ENCODE data around the gene KDM8.
A peak's percentile ranks its signal among the peaks of the same experiment; 100 is the strongest.

The KDM8 gene

DNA sequence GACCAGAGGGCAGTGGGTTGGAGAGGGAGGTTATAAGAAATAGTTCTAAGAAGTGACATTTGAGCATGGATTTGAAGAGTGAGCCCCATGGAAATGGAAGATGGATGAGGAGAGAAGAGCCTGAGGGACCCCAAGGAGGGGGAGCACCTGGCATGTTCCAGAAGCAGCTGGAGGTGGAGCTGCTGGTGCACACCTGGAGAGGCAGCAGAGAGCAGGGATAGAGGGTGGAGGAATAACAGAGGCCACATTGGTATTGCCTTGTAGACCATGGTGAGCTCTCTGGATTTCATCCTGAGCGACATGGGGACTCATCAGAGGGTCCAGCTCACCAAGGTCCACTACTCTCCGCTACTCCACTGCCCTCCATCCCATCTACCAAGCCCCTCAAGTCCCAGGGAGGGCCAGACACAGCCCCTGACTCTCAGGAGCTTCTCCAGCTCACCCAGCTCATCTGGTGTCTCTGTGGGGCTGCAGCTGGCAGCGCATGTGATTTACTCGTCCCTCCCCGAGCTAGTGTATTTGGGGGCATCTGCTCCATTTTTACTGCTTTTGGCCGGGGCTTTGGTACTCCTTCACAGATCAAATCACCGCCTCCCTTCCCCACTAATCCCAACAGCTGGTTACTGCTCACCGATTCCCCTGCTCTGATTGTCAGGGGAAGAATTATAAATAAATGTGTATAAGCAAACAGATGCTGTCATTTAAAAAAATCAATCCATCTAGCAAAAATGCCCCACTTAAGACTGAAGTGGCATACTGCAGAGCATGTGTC lies 22.1 kb upstream of the KDM8 start:
- H3K9me3 Mint-ChIP-seq = no peaks in the 10 kb centered on the region
- no peak overlapping the region for H3K27ac Mint-ChIP-seq
- no peak for ATAC-seq
- peaks cover 12% of the 10 kb centered on the region for H3K4me1 Mint-ChIP-seq
- H3K27me3 Mint-ChIP-seq = no peaks in the 10 kb centered on the region
- no peak overlapping the region for H3K4me3 Mint-ChIP-seq
- H3K36me3 Mint-ChIP-seq = no peaks in the 10 kb centered on the region

DNA sequence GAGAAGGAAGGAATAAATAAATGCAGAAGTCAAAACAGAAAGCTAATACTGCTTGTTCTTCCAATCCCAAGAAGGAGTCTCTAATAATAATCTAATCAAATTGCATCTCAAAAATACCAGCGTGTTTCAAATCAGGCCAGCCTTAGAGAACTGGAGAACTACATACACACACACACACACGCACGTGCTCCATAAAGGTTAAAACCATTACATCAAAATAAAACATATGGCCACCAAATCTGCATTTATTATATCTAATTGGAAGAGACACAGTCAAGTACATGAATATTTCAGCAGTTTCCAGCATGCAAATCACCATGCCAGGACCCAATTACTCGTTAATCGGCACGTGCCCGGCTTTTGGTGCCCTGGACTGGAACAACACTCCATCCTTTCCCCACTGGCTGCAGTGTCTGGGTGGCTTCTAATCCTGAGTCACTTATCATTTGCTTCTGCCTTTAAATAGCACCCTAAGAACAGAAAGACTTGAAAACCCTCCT lies 20.4 kb upstream of the KDM8 start:
- Mint-ChIP-seq H3K36me3 (no peaks in the 10 kb centered on the region), H3K27me3 (no peaks in the 10 kb centered on the region), H3K4me3 (no peak overlapping the region), H3K27ac (no peak overlapping the region), H3K9me3 (no peaks in the 10 kb centered on the region), H3K4me1 (peaks cover 12% of the 10 kb centered on the region)
- ATAC-seq = no peak

DNA sequence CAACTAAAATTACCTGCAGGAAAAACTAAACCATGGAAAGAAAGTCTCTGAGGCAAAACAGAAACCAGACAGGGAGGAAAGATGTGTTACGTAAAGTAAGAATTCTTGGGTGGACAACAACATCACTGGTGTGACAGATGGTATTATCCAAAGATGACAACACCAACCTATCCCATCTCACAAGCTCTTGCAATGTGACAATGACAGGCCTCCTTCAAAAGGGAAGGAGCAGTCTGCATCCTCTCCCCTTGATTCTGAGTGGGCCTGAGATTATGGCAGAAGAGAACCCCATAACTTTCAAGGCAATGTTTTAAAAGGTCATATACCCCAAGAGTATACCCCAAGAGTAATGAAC lies 17.6 kb upstream of the KDM8 start:
- Mint-ChIP-seq H3K27ac (no peak overlapping the region), H3K36me3 (no peaks in the 10 kb centered on the region), H3K4me3 (no peak overlapping the region), H3K4me1 (no peaks in the 10 kb centered on the region), H3K27me3 (peaks cover 14% of the 10 kb centered on the region), H3K9me3 (no peaks in the 10 kb centered on the region)
- no peak for ATAC-seq

DNA sequence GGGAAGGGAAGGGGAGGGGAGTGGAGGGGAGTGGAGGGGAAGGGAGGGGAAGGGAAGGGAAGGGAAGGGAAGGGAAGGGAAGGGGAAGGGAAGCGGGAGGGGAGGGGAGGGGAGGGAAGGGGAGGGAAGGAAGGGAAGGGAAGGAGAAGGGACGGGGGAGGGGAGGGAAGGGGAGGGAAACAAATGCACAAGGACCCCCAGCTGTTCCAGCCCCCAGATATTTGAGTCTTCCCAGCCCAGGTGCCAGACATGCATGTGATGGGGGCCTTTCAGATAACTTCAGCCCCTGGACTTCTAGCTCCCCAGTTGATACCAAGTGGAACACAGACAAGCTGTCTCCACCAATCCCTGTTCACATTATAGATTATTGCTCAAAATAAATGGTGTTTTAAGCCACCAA lies 14.7 kb upstream of the KDM8 start:
- Mint-ChIP-seq H3K36me3 (no peaks in the 10 kb centered on the region), H3K4me1 (no peaks in the 10 kb centered on the region), H3K4me3 (no peak overlapping the region), H3K27me3 (peaks cover 14% of the 10 kb centered on the region), H3K9me3 (no peaks in the 10 kb centered on the region), H3K27ac (no peak overlapping the region)
- ATAC-seq = no peak

DNA sequence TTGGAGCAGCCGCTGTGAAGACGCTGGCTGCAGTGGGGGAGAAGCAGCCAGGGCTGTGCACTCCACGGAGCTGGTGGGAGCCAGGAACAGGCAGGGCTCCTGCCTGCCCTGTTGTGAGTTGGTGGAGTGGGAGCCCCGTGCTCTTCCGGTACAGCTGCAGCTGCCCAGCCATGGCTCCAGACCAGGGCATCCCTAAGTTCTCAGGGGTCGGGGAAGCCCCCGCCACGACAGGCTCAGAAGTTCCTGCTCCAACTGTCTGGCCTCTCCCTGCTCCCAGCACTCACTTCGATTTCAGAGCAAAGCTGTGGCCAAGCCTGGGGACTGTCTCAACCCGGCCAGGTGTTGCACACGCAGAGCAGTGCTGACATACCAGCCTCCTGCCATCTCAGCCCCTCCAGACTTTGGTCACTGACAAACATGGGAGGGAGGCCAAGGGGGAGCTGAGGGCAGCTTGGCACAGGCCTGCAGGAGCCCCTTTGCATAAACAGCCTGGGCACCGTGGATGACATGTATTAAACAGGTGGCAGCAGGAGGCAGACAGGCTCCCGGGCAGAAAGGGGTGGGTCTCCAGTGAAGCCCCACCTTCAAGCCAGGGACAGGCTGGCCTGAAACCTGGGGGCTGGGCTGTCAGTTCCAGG lies 13.9 kb upstream of the KDM8 start:
- Mint-ChIP-seq H3K27ac (no peak overlapping the region), H3K4me3 (no peak overlapping the region), H3K36me3 (peaks cover under 1% of the 10 kb centered on the region), H3K27me3 (peaks cover 14% of the 10 kb centered on the region), H3K9me3 (peaks cover 6% of the 10 kb centered on the region), H3K4me1 (no peaks in the 10 kb centered on the region)
- ATAC-seq = peak; percentile 20

DNA sequence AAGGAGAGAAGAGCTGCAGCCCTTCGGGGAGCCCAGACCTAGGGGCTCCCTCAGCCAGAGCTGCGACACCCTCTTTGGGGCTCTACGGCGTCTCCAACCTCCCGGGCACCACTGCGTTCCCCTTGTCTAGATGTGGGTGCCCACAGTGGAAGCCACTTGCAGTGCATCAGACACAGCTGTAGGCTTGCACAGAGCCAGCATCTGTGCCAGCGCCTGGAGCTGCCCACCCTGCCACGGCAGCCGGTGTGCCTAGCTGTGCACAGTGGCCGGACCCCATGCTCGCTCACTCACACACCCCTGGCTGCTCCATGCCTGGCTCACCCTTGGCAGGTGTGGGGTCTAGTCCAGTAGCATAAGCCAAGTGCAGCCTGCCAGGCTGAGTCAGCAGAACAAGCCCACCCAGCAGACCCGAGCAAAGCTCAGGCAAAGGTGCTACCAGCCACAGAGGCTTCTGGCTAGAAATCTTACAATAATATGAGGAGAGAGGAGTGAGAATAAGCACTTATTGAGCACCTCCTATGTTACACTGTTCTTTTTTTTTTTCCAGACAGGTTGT lies 12.9 kb upstream of the KDM8 start:
- peaks cover 8% of the 10 kb centered on the region for H3K9me3 Mint-ChIP-seq
- H3K4me3 Mint-ChIP-seq = no peak overlapping the region
- no peak for ATAC-seq
- H3K27ac Mint-ChIP-seq = no peak overlapping the region
- H3K4me1 Mint-ChIP-seq = no peaks in the 10 kb centered on the region
- H3K27me3 Mint-ChIP-seq = peaks cover 14% of the 10 kb centered on the region
- H3K36me3 Mint-ChIP-seq = peaks cover 9% of the 10 kb centered on the region

DNA sequence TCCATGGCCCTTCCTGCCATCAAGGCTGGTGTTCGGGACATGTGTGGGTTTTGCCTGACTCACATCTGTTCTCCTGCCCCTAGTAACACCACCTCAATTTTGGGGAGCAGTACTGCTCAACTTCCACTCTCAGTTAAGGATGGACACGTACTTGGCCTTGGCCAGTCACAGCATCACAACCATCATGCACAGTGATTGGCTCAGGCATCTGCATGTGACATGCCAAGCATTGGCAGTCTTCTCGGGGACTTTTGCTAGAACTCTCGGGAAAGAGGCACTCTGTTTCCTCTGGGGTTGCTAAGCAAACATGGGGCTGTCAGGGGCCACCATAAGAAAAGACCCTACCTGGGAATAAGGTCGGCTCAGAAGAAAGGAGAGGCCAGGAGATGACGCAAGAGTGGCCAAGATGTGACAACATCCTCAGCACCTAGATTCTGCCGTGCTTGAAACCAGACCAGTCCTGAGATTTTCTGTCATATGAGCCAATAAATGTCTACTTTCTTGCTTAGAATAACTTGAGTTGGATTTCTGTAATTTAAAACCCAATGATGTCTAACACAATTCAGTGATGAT lies 11.9 kb upstream of the KDM8 start:
- Mint-ChIP-seq H3K27ac (no peak overlapping the region), H3K36me3 (peaks cover 9% of the 10 kb centered on the region), H3K27me3 (peaks cover 14% of the 10 kb centered on the region), H3K4me1 (no peaks in the 10 kb centered on the region), H3K9me3 (peaks cover 8% of the 10 kb centered on the region), H3K4me3 (no peak overlapping the region)
- no peak for ATAC-seq

DNA sequence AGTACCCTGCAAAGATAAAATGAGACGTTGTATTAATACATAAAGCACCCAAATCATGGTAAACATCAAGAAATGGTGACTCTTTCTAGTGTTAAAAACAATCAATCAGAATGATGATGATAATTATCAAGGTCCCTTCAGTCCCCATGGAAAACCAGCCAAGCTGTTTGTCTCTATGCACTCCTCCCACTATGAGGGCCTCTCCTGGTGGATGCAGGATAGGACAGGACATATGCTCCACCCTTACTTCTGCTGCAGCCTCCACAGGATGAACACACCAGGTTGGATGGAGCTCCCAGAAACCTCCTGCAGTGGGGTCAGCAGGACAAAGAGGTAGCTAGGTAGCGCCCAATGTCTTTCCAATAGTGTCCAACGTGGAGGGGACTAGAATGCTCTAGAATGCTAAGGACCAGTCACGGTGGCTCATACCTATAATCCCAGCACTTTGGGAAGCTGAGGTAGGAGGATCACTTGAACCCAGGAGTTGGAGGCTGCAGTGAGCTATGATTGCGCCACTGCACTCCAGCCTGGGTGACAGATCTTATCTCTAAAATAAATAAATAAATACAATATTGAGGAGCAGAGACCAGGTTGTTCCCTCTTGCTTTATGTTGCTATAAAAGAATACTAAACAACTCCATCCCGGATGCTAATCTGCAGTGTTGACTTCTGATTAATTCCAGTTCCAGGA lies 9.9 kb upstream of the KDM8 start:
- Mint-ChIP-seq H3K27me3 (peaks cover 11% of the 10 kb centered on the region), H3K36me3 (peaks cover 9% of the 10 kb centered on the region), H3K27ac (no peak overlapping the region), H3K4me1 (peaks cover 4% of the 10 kb centered on the region), H3K4me3 (no peak overlapping the region), H3K9me3 (peaks cover 8% of the 10 kb centered on the region)
- no peak for ATAC-seq

DNA sequence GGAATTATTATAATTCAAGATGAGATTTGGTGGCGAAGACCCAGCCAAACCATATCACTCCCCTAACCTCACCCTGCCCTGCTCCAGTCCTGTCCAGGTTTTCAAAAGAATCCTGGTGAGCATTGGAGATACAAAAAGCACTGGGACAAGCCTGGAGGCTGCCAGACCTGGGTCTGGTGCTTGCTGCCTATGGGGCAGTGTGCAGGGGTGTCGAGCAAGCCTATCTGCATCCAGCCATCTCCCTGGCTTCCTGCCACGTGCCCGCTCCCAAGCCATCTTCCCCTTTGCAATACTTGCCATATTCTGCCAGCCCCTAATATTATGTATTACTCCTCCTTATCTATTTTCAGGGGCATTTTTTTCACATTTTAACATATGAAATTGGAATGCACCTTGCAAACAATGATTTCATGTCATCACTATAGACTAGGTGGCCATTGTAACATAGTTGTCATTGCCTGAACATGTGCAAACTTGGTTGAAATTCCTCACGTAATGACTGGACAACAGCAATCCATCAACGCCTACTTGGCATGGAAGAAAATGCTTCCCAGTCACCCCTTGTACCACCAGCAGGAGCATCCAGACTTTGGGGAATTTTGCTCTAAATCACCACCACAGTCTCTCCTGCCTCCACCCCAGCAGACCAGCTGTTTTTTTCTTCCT lies 8.1 kb upstream of the KDM8 start:
- no peak for ATAC-seq
- Mint-ChIP-seq H3K27ac (no peak overlapping the region), H3K27me3 (no peaks in the 10 kb centered on the region), H3K9me3 (peaks cover 11% of the 10 kb centered on the region), H3K36me3 (peaks cover 9% of the 10 kb centered on the region), H3K4me1 (peaks cover 22% of the 10 kb centered on the region), H3K4me3 (no peak overlapping the region)

DNA sequence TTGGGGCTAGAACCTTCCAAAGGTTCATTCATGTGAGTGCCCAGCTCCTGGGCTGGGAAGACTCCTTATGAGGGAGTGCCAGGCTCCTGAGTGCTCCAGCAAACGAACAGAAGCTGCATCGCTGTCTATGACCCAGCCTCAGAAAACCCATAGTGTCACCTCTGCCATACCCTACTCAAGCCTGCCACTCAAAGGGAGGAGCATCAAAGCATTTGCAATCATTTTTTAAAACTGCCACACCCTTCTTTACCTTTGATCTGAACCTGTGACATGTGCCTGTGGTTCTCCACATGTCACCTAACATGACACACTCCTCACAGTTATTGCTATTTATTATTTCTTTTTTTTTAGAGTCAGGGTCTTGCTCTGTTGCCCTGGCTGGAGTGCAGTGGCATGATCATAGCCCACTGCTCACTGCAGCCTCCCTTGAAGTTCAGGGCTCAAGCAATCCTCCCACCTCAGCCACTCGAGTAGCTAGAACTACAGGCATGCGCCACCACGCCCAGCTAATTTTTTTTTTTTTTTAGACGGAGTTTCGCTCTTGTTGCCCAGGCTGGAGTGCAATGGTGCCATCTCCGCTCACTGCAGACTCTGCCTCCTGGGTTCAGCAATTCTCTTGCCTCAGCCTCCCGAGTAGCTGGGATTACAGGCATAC lies 7.3 kb upstream of the KDM8 start:
- peaks cover 9% of the 10 kb centered on the region for H3K36me3 Mint-ChIP-seq
- no peak overlapping the region for H3K4me3 Mint-ChIP-seq
- ATAC-seq = no peak
- peaks cover 30% of the 10 kb centered on the region for H3K4me1 Mint-ChIP-seq
- no peaks in the 10 kb centered on the region for H3K27me3 Mint-ChIP-seq
- no peak overlapping the region for H3K27ac Mint-ChIP-seq
- H3K9me3 Mint-ChIP-seq = peaks cover 11% of the 10 kb centered on the region

DNA sequence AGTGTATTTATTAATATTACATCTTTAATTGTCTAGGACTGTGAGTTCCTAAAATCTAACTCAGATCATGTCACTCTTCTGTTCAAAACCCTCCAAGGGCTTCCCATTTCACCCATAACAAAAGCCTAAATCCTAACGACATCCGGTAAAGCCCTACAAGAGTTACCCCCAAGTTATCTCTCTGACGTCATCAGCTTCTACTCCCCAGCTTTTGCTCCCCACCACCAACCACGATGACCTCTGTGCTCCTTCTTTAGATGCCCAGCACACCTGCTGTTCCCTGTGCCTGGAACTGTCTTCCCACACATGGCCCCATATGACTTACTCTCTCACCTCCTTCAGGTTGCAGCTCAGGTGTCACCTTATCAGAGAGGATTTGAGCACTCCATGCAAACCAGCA lies 6.3 kb upstream of the KDM8 start:
- Mint-ChIP-seq H3K9me3 (peaks cover 11% of the 10 kb centered on the region), H3K4me1 (peaks cover 30% of the 10 kb centered on the region), H3K4me3 (no peak overlapping the region), H3K27me3 (no peaks in the 10 kb centered on the region), H3K27ac (peak overlapping the region; percentile 85), H3K36me3 (peaks cover 9% of the 10 kb centered on the region)
- no peak for ATAC-seq

DNA sequence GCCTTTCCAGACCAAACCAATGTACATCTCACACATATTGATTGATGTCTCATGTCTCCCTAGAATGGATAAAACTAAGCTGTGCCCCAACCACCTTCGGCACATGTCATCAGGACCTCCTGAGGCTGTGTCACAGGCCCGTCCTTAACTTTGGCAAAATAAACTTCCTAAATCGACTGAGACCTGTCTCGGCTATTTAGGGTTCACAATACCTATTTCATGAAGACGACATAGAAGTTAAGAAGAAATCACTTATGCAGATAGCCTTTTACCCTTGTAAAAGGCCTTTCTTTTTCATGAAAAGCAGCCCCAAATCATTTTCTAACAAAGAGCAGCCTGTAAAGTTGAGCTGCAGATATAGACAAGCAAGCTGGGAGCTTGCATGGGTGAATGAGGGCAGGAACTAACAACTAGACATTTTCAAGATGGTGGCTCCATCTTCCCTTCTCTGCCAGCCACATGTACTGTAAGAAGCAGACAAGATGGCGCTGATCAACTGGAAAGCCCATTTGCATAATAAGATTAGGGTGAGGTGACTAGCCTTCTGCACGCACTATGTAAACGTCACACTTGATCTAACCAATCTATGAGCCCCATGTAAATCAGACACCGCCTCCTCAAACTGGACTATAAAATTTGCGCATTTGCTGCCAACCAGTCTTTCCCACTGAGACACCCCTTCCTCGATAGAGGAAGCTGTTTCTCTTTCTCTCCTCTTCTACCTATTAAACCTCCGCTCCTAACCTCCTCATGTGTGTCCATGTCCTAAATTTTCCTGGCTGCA lies 4.7 kb upstream of the KDM8 start:
- Mint-ChIP-seq H3K27ac (peak overlapping the region; percentile 85), H3K9me3 (peaks cover 11% of the 10 kb centered on the region), H3K4me1 (peaks cover 37% of the 10 kb centered on the region), H3K36me3 (peaks cover 9% of the 10 kb centered on the region), H3K27me3 (no peaks in the 10 kb centered on the region), H3K4me3 (peak overlapping the region; percentile 3)
- no peak for ATAC-seq

DNA sequence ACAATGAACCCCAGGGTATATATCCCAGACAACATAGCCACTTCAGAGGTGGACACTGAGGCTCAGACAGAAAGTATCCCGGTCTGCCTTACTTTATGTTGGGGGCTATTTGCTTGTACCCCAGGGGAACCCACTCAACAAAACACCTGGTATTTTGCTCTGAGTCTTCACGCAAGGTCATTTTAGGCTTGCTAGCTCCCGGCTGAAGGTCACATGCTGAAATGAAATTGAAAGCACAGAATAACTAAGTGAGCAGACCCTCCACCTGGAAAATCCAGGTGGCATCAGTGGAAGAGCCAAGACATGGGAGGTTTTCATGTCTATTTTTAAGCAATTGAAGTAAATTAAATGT lies 4.1 kb upstream of the KDM8 start:
- Mint-ChIP-seq H3K4me3 (peak overlapping the region; percentile 3), H3K9me3 (peaks cover 8% of the 10 kb centered on the region), H3K36me3 (peaks cover 9% of the 10 kb centered on the region), H3K27ac (peak overlapping the region; percentile 85), H3K4me1 (peaks cover 42% of the 10 kb centered on the region), H3K27me3 (no peaks in the 10 kb centered on the region)
- no peak for ATAC-seq

DNA sequence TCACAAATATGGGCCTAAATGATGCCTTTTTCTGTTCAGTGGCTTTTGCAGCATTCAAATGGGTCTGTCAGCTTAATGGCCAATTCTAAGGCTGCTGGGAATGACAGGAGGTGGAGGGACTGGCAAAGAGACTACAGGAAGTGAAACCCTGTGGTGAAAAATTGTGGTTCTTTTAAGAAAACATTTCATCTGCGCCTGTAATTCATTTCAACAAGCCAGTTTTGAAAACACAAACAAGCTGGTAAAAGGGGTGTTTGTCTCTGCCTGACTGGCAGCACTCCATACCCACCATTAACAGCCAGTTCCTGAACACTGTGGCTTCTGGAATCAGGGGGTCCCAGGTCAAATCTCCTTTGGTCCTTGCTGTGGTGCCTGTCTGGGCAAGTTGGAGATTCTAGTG lies 3.6 kb upstream of the KDM8 start:
- peak overlapping the region; percentile 17 for H3K4me3 Mint-ChIP-seq
- peak overlapping the region; percentile 85 for H3K27ac Mint-ChIP-seq
- peaks cover 6% of the 10 kb centered on the region for H3K36me3 Mint-ChIP-seq
- H3K4me1 Mint-ChIP-seq = peaks cover 47% of the 10 kb centered on the region
- H3K9me3 Mint-ChIP-seq = peaks cover 3% of the 10 kb centered on the region
- ATAC-seq = peak; percentile 52
- H3K27me3 Mint-ChIP-seq = no peaks in the 10 kb centered on the region
